ENCODE data around the gene NDUFA8.
A peak's percentile ranks its signal among the peaks of the same experiment; 100 is the strongest.

Gene NDUFA8

DNA sequence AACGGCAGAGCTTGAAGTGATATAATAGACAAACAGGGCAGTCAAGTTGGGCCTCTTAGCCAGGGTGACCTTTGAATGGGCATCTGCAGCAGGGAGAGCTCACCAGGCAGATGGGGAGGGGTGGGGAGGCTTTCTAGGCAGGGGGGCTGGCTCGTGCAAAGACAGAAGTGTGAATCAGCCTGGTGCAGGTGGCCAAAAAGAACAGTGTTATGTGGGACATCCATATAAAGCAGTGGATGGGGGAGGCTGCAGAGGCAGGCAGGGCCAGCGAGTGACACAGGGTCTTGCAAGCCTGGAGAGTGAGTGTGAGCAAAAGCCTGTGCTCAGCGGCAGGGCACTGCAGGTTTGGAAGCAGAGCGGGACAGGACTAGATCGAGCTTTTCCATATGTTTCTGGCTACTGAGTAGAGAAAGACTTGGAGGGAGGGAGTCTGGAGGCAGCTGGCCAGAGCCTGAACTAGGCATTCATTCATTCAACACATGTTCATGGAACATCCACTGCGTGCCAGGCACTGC, 52.2 kb downstream of the NDUFA8 start:
- ChIA-PET POLR2A (no interaction called here), CTCF (interaction anchor here (1.0 to 9.6 kb wide), 3 partner anchors 9 to 15 kb away, joined by 3 to 75 read pairs (median 25); no protein-coding TSS in a partner anchor)
- no peak for DNase-seq
- Histone ChIP-seq H3K36me3 (ENCODE audit: control insufficient read depth in 4 of 4, insufficient read depth in 4 of 4, low read length in 3 of 4) (no peaks in the 10 kb centered on the region), H3K27me3 (replicated peaks in 2 of 5; ENCODE audit: control insufficient read depth in 4 of 5, insufficient read depth in 5 of 5, low read length in 4 of 5) (no peaks in the 10 kb centered on the region), H3K4me3 (ENCODE audit: control insufficient read depth in 1 of 7, extremely low read depth in 1 of 7, insufficient read depth in 4 of 7, low read depth in 2 of 7, low read length in 6 of 7) (no peak overlapping the region), H3K9me3 (ENCODE audit: control extremely low read depth in 1 of 5, control insufficient read depth in 4 of 5, insufficient read depth in 2 of 5, low read depth in 1 of 5, low read length in 4 of 5) (peaks cover 0 to 13% (median 1%) of the 10 kb centered on the region in 5 experiments), H3K4me1 (ENCODE audit: control extremely low read depth in 1 of 4, control insufficient read depth in 4 of 4, insufficient read depth in 4 of 4, low read length in 3 of 4) (no peaks in the 10 kb centered on the region), H3K27ac (ENCODE audit: insufficient read depth in 1 of 2, low read depth in 1 of 2, low read length in 2 of 2, poor library complexity in 1 of 2, severe bottlenecking in 2 of 2) (no peak overlapping the region)
- 96% methylated on average over 6 of the region's 7 CpGs for WGBS (ENCODE audit: insufficient coverage)

DNA sequence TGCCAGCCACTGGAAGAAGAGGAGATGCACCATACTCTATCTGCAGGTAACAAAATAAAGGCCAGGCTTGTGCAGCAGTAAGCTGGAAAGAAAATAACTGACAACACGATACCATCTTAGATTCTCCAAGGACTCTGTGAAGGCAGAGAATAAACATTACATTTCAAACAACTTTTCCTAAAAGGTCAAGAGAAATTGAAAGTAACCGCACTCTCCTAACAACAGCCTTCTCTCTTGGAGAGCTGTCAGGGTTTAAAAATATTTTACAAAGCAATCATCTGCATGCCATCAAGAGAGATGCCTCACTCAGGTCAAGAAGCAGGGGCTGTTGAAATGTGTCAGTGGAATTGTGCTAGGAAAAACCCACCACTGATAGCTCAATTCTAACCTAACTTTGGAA, 53.0 kb downstream of the NDUFA8 start:
- ChIA-PET CTCF (interaction anchor here (1.0 to 9.6 kb wide), 3 partner anchors 8 to 16 kb away, joined by 3 to 75 read pairs (median 25); no protein-coding TSS in a partner anchor), POLR2A (no interaction called here)
- no peak for DNase-seq
- H3K9me3 ChIP-seq (ENCODE audit: control extremely low read depth in 1 of 5, control insufficient read depth in 4 of 5, insufficient read depth in 2 of 5, low read depth in 1 of 5, low read length in 4 of 5): peaks cover 0 to 13% (median 1%) of the 10 kb centered on the region in 5 experiments
- no peak overlapping the region for H3K27ac ChIP-seq (ENCODE audit: insufficient read depth in 1 of 2, low read depth in 1 of 2, low read length in 2 of 2, poor library complexity in 1 of 2, severe bottlenecking in 2 of 2)
- H3K4me1 ChIP-seq (ENCODE audit: control extremely low read depth in 1 of 4, control insufficient read depth in 4 of 4, insufficient read depth in 4 of 4, low read length in 3 of 4): no peaks in the 10 kb centered on the region
- 100% methylated on average over 1 of the region's 2 CpGs for WGBS (ENCODE audit: insufficient coverage)
- H3K4me3 ChIP-seq (ENCODE audit: control insufficient read depth in 1 of 7, extremely low read depth in 1 of 7, insufficient read depth in 4 of 7, low read depth in 2 of 7, low read length in 6 of 7): no peak overlapping the region
- no peaks in the 10 kb centered on the region for H3K36me3 ChIP-seq (ENCODE audit: control insufficient read depth in 4 of 4, insufficient read depth in 4 of 4, low read length in 3 of 4)
- H3K27me3 ChIP-seq (replicated peaks in 2 of 5; ENCODE audit: control insufficient read depth in 4 of 5, insufficient read depth in 5 of 5, low read length in 4 of 5): no peaks in the 10 kb centered on the region

DNA sequence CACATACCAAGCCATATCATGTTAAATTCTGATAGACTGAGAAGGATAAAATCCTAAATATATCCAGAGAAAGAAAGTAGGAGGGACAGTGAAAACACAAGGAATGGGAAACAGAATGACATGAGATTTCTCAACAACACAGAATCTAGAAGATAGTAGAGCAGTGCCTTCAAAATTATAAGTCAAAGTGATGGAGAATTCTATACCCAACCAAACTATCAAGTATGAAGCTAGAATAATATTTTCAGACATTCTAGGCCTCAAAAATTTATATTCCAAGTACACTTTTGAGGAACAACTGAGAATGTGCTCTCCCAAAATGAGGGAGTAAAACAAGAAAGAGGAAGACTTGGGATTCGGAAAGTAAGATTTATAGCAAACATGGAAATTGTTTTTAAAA, 55.6 kb downstream of the NDUFA8 start:
- peaks cover 0 to 2% (median 0%) of the 10 kb centered on the region in 4 experiments for H3K4me1 ChIP-seq (ENCODE audit: control extremely low read depth in 1 of 4, control insufficient read depth in 4 of 4, insufficient read depth in 4 of 4, low read length in 3 of 4)
- H3K27me3 ChIP-seq (replicated peaks in 2 of 5; ENCODE audit: control insufficient read depth in 4 of 5, insufficient read depth in 5 of 5, low read length in 4 of 5): peaks cover 0 to 1% (median 0%) of the 10 kb centered on the region in 5 experiments
- WGBS (ENCODE audit: insufficient coverage): no CpG with 5 or more reads among the region's 1 CpG
- H3K4me3 ChIP-seq (ENCODE audit: control insufficient read depth in 1 of 7, extremely low read depth in 1 of 7, insufficient read depth in 4 of 7, low read depth in 2 of 7, low read length in 6 of 7): no peak overlapping the region
- H3K36me3 ChIP-seq (ENCODE audit: control insufficient read depth in 4 of 4, insufficient read depth in 4 of 4, low read length in 3 of 4): no peaks in the 10 kb centered on the region
- CTCF ChIA-PET: interaction anchor here (0.8 to 1.0 kb wide), 2 partner anchors 246 to 352 kb away, joined by 3 read pairs; no protein-coding TSS in a partner anchor
- no peak overlapping the region for H3K27ac ChIP-seq (ENCODE audit: insufficient read depth in 1 of 2, low read depth in 1 of 2, low read length in 2 of 2, poor library complexity in 1 of 2, severe bottlenecking in 2 of 2)
- no peak for DNase-seq
- H3K9me3 ChIP-seq (ENCODE audit: control extremely low read depth in 1 of 5, control insufficient read depth in 4 of 5, insufficient read depth in 2 of 5, low read depth in 1 of 5, low read length in 4 of 5): peaks cover 0 to 13% (median 1%) of the 10 kb centered on the region in 5 experiments
- POLR2A ChIA-PET: no interaction called here

DNA sequence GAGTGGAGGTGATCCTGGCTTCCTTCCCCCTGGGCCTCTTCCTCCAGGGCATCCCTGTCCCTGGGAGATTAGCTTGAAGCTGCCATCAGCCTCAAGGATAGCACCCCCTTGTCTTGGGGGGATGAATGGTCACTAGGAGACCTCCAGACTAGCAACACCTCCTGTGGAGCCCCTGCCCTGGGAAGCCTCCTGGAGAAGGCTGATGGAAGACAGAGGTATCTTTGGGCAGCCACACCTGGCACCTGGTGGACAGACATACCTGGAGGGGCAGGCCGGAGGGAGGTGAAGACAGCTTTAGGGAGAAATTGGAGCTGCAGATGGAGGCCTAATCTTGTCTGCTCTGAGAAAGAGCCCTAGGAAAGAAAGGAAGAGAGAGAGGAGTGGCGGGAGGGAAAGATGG, 57.4 kb downstream of the NDUFA8 start:
- WGBS (ENCODE audit: insufficient coverage): 100% methylated on average over 1 of the region's 2 CpGs
- ChIA-PET CTCF (interaction anchor here (1.0 to 2.6 kb wide), 5 partner anchors 8 to 268 kb away, joined by 3 to 25 read pairs (median 4); no protein-coding TSS in a partner anchor), POLR2A (no interaction called here)
- no peak for DNase-seq
- Histone ChIP-seq H3K27me3 (replicated peaks in 2 of 5; ENCODE audit: control insufficient read depth in 4 of 5, insufficient read depth in 5 of 5, low read length in 4 of 5) (peaks cover 0 to 1% (median 0%) of the 10 kb centered on the region in 5 experiments), H3K4me1 (ENCODE audit: control extremely low read depth in 1 of 4, control insufficient read depth in 4 of 4, insufficient read depth in 4 of 4, low read length in 3 of 4) (peaks cover 0 to 2% (median 0%) of the 10 kb centered on the region in 4 experiments), H3K4me3 (ENCODE audit: control insufficient read depth in 1 of 7, extremely low read depth in 1 of 7, insufficient read depth in 4 of 7, low read depth in 2 of 7, low read length in 6 of 7) (no peak overlapping the region), H3K36me3 (ENCODE audit: control insufficient read depth in 4 of 4, insufficient read depth in 4 of 4, low read length in 3 of 4) (no peaks in the 10 kb centered on the region), H3K27ac (ENCODE audit: insufficient read depth in 1 of 2, low read depth in 1 of 2, low read length in 2 of 2, poor library complexity in 1 of 2, severe bottlenecking in 2 of 2) (no peak overlapping the region), H3K9me3 (ENCODE audit: control extremely low read depth in 1 of 5, control insufficient read depth in 4 of 5, insufficient read depth in 2 of 5, low read depth in 1 of 5, low read length in 4 of 5) (peaks cover 0 to 13% (median 1%) of the 10 kb centered on the region in 5 experiments)

DNA sequence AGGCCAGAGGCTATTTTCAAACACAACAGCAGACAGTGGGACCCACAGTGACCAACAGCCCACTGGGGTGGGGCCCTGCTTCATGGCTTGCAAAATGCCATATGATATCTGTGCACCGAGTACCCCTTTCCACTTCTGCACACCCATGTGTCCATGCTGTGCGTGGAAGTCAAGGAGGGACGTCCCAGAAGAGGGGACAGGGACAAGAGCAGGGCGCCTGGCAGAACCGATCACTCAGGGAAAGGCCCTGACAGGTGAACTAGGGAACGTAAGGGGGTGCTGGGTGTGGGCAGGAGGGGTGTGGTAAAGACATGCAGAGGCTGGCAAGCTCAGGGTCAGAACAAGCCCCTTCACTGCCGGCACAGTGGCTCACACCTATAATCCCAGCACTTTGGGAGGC, 58.8 kb downstream of the NDUFA8 start:
- CTCF ChIA-PET: interaction anchor here (0.6 to 2.6 kb wide), 5 partner anchors 19 to 362 kb away, joined by 3 to 25 read pairs (median 8); no protein-coding TSS in a partner anchor
- DNase-seq: no peak
- 95% methylated on average over 7 of the region's 7 CpGs for WGBS (ENCODE audit: insufficient coverage)

DNA sequence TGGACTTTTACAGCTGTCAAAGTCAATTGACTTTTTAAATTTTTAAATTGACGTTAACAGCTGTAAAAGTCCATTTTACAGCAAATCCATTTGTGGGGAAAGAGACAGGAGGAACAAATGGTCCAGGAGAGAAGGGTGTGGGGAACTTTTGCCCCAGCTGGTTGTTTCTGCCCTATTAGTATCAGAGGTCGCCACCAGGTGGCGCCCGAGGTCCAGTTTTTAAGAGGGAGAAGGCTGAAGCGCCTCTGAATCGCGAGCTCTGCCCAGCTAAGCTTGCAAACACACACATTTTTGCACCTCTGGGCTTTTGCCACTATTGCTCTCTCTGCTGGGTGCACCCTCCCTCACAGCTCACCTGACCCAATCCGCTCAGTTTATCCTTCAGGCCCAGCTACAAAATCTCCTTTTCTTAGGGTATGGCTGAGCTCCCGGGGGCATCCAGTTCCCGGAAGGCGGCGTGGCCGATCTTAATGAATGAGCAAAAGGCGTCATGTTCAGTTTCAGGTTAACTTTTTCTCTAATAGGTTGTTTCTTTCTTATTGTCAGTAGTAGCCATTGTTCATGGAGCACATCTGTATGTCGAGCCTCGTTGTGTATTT, 60.2 kb downstream of the NDUFA8 start:
- H3K27ac ChIP-seq (ENCODE audit: insufficient read depth in 1 of 2, low read depth in 1 of 2, low read length in 2 of 2, poor library complexity in 1 of 2, severe bottlenecking in 2 of 2): no peak overlapping the region
- WGBS (ENCODE audit: insufficient coverage): 47% methylated on average over 16 of the region's 16 CpGs
- no peaks in the 10 kb centered on the region for H3K36me3 ChIP-seq (ENCODE audit: control insufficient read depth in 4 of 4, insufficient read depth in 4 of 4, low read length in 3 of 4)
- peak; percentile 71 to 87 (median 81) for DNase-seq
- peak overlapping the region in 2 of 7 experiments; percentile 33 to 35 for H3K4me3 ChIP-seq (ENCODE audit: control insufficient read depth in 1 of 7, extremely low read depth in 1 of 7, insufficient read depth in 4 of 7, low read depth in 2 of 7, low read length in 6 of 7)
- ChIA-PET POLR2A (interaction anchor here (0.6 kb wide), 1 partner anchor 25 kb away, joined by 3 read pairs; no protein-coding TSS in a partner anchor), CTCF (interaction anchor here (0.7 to 8.7 kb wide), 27 partner anchors 8 to 715 kb away, joined by 3 to 225 read pairs (median 5); no protein-coding TSS in a partner anchor)
- H3K4me1 ChIP-seq (ENCODE audit: control extremely low read depth in 1 of 4, control insufficient read depth in 4 of 4, insufficient read depth in 4 of 4, low read length in 3 of 4): peaks cover 0 to 9% (median 4%) of the 10 kb centered on the region in 4 experiments
- H3K9me3 ChIP-seq (ENCODE audit: control extremely low read depth in 1 of 5, control insufficient read depth in 4 of 5, insufficient read depth in 2 of 5, low read depth in 1 of 5, low read length in 4 of 5): peaks cover 0 to 12% (median under 1%) of the 10 kb centered on the region in 5 experiments
- peaks cover 0 to 5% (median 0%) of the 10 kb centered on the region in 5 experiments for H3K27me3 ChIP-seq (replicated peaks in 2 of 5; ENCODE audit: control insufficient read depth in 4 of 5, insufficient read depth in 5 of 5, low read length in 4 of 5)

More for the DNA sequence above, 58.8 kb downstream of the NDUFA8 start:
- Histone ChIP-seq H3K4me1 (ENCODE audit: control extremely low read depth in 1 of 4, control insufficient read depth in 4 of 4, insufficient read depth in 4 of 4, low read length in 3 of 4) (peaks cover 0 to 2% (median 0%) of the 10 kb centered on the region in 4 experiments), H3K27ac (ENCODE audit: insufficient read depth in 1 of 2, low read depth in 1 of 2, low read length in 2 of 2, poor library complexity in 1 of 2, severe bottlenecking in 2 of 2) (no peak overlapping the region), H3K36me3 (ENCODE audit: control insufficient read depth in 4 of 4, insufficient read depth in 4 of 4, low read length in 3 of 4) (no peaks in the 10 kb centered on the region), H3K27me3 (replicated peaks in 2 of 5; ENCODE audit: control insufficient read depth in 4 of 5, insufficient read depth in 5 of 5, low read length in 4 of 5) (peaks cover 0 to 5% (median 0%) of the 10 kb centered on the region in 5 experiments), H3K4me3 (ENCODE audit: control insufficient read depth in 1 of 7, extremely low read depth in 1 of 7, insufficient read depth in 4 of 7, low read depth in 2 of 7, low read length in 6 of 7) (no peak overlapping the region), H3K9me3 (ENCODE audit: control extremely low read depth in 1 of 5, control insufficient read depth in 4 of 5, insufficient read depth in 2 of 5, low read depth in 1 of 5, low read length in 4 of 5) (peaks cover 0 to 13% (median 1%) of the 10 kb centered on the region in 5 experiments)
- POLR2A ChIA-PET: no interaction called here
